Breast epithelium (tissue), 4 donors: ENCODE results near the gene NFATC3. TPM values are rescaled to one million over a fixed set of nuclear protein-coding genes. Genes with fewer than 3 reads are reported as not detected.
"Not testable (repeated sequence)": the region's sequence is repeated elsewhere in the genome, so short reads cannot be mapped to it uniquely, and the experiment has no call there.

Source experiments
- DNase-seq, 2 donors: peaks; one replicate each; pipeline ENCODE4 v3.0.0-alpha.2; 2019; ENCODE audit warnings: low spot score in 2 of 2
- H3K27ac ChIP-seq, 2 donors: fragments of 200-600 bp; sonication (generic) in 1 of 2; one replicate each; pipeline ENCODE4 v1.5.1; 2016 to 2019; ENCODE audit warnings: mild to moderate bottlenecking in 1 of 2
- H3K27me3 ChIP-seq, 2 donors: fragments of 200-600 bp; sonication (generic) in 1 of 2; one replicate each; pipeline versions ENCODE4 v1.5.1 to v1.6.0; 2017 to 2019; ENCODE audit warnings: control low read depth in 1 of 2, mild to moderate bottlenecking in 1 of 2
- H3K36me3 ChIP-seq: fragments of 200-600 bp; one replicate; pipeline ENCODE4 v1.5.1; 2019
- H3K4me1 ChIP-seq, 2 donors: fragments of 200-600 bp; sonication (generic); one replicate each; pipeline ENCODE4 v1.5.1; 2016 to 2019; ENCODE audit warnings: control low read depth in 1 of 2
- H3K4me3 ChIP-seq, 3 donors: fragments of 200-600 bp; sonication (generic); 1 replicate in 2 of 3; 2 replicates in 1 of 3; pipeline ENCODE4 v1.5.1; 2016 to 2019; ENCODE audit warnings: mild to moderate bottlenecking in 3 of 3, moderate library complexity in 2 of 3
- H3K9me3 ChIP-seq, 2 donors: fragments of 200-600 bp; sonication (generic) in 1 of 2; one replicate each; pipeline ENCODE4 v1.5.1; 2016 to 2019; ENCODE audit warnings: control low read depth in 1 of 2
- CTCF ChIP-seq, 3 donors: fragments of 450-650 bp; IDR thresholded peaks; one replicate each; pipeline ENCODE4 v1.5.1; 2016 to 2017; ENCODE audit warnings: antibody characterized with exemption in 3 of 3, mild to moderate bottlenecking in 3 of 3, moderate library complexity in 3 of 3
- POLR2A ChIP-seq: fragments of 450-650 bp; IDR thresholded peaks from one replicate; pipeline ENCODE4 v1.6.1; 2016; ENCODE audit warnings: antibody characterized with exemption, mild to moderate bottlenecking, moderate library complexity
- POLR2AphosphoS5 ChIP-seq, 3 donors: sonication (generic); formaldehyde crosslinking; IDR thresholded peaks; one replicate each; pipeline ENCODE4 v1.6.1; 2017; ENCODE audit warnings: antibody characterized with exemption in 3 of 3
- intact Hi-C: fragments of 100-400 bp; cut with DNase I; formaldehyde crosslinking; loops from one replicate; pipeline ENCODE4 v1.15.1; 2023; ENCODE audit warnings: low total_unique reads
- total RNA-seq, 3 donors: library from RNA; depleted of rRNA; stranded (reverse); fragments of >200 nt; gene quantifications; one replicate each; pipeline ENCODE4 v1.1.0, GENCODE V29; 2016

The NFATC3 gene
- total RNA-seq, 3 donors from 2014 or later: 52.0 to 64.2 (median 60.6) TPM

GRCh38 chr16:68130520-68130919, 45.4 kb downstream of the NFATC3 start:
- Histone ChIP-seq H3K27ac (no peak overlapping the region), H3K36me3 (no peaks in the 10 kb centered on the region), H3K9me3 (no peaks in the 10 kb centered on the region), H3K4me3 (no peak overlapping the region), H3K4me1 (no peaks in the 10 kb centered on the region), H3K27me3 (no peaks in the 10 kb centered on the region)
- TF ChIP-seq POLR2AphosphoS5 (IDR thresholded peaks at IDR 0.05) (no peak), POLR2A (no peak), CTCF (IDR thresholded peaks at IDR 0.05) (no peak)
- intact Hi-C loops: no loop called here
- no peak for DNase-seq

- no peak overlapping the region for H3K27ac ChIP-seq
- intact Hi-C loops: no loop called here
- TF ChIP-seq POLR2AphosphoS5 (IDR thresholded peaks at IDR 0.05) (no peak), CTCF (IDR thresholded peaks at IDR 0.05) (no peak), POLR2A (no peak)
Measured at GRCh38 chr16:68131813-68132706, 46.9 kb downstream of the NFATC3 start.

GRCh38 chr16:68133000-68133399, 47.8 kb downstream of the NFATC3 start:
- H3K4me1 ChIP-seq, H3K27ac ChIP-seq, H3K36me3 ChIP-seq, DNase-seq, H3K4me3 ChIP-seq, H3K27me3 ChIP-seq, intact Hi-C loops, H3K9me3 ChIP-seq: not testable (repeated sequence)

More at GRCh38 chr16:68131813-68132706, 46.9 kb downstream of the NFATC3 start:
- DNase-seq: no peak
- Histone ChIP-seq H3K36me3 (no peaks in the 10 kb centered on the region), H3K4me1 (no peaks in the 10 kb centered on the region), H3K27me3 (no peaks in the 10 kb centered on the region), H3K4me3 (no peak overlapping the region), H3K9me3 (no peaks in the 10 kb centered on the region)

GRCh38 chr16:68134644-68135043, 49.5 kb downstream of the NFATC3 start:
- Histone ChIP-seq H3K4me1 (no peaks in the 10 kb centered on the region), H3K9me3 (no peaks in the 10 kb centered on the region), H3K36me3 (no peaks in the 10 kb centered on the region), H3K27ac (no peak overlapping the region), H3K27me3 (no peaks in the 10 kb centered on the region), H3K4me3 (no peak overlapping the region)
- intact Hi-C loops: no loop called here
- TF ChIP-seq POLR2A (no peak), POLR2AphosphoS5 (IDR thresholded peaks at IDR 0.05) (no peak)
- no peak for DNase-seq

- Histone ChIP-seq H3K9me3 (no peaks in the 10 kb centered on the region), H3K4me1 (no peaks in the 10 kb centered on the region), H3K27ac (no peak overlapping the region), H3K4me3 (no peak overlapping the region), H3K36me3 (no peaks in the 10 kb centered on the region), H3K27me3 (no peaks in the 10 kb centered on the region)
- no peak for DNase-seq
- intact Hi-C loops: no loop called here
- TF ChIP-seq POLR2A (no peak), POLR2AphosphoS5 (IDR thresholded peaks at IDR 0.05) (no peak), CTCF (IDR thresholded peaks at IDR 0.05) (no peak)
Measured at GRCh38 chr16:68136515-68136914, 51.3 kb downstream of the NFATC3 start.

GRCh38 chr16:68144008-68144407, 58.8 kb downstream of the NFATC3 start:
- Histone ChIP-seq H3K36me3 (no peaks in the 10 kb centered on the region), H3K27me3 (no peaks in the 10 kb centered on the region), H3K27ac (no peak overlapping the region), H3K4me1 (no peaks in the 10 kb centered on the region), H3K9me3 (no peaks in the 10 kb centered on the region), H3K4me3 (no peak overlapping the region)
- TF ChIP-seq POLR2A (no peak), CTCF (IDR thresholded peaks at IDR 0.05) (no peak), POLR2AphosphoS5 (IDR thresholded peaks at IDR 0.05) (no peak)
- intact Hi-C loops: no loop called here
- DNase-seq: no peak
